ENCODE data around the gene P2RY1.

Gene P2RY1

GRCh38 chr3:152826476-152826875, 8.5 kb upstream of the P2RY1 start:
- in situ Hi-C loops (cut with HindIII; ENCODE audit: low sequenced_read_pairs), result no loop called here
- no peak for TF ChIP-seq CTCF (IDR thresholded peaks at IDR 0.05; ENCODE audit: low read depth, low read length)
- DNase-seq (ENCODE audit: low read depth, low spot score), result no peak
- no peak overlapping the region for H3K4me3 ChIP-seq (ENCODE audit: low read depth, low read length)

GRCh38 chr3:152827313-152827712, 7.6 kb upstream of the P2RY1 start:
- no peak for TF ChIP-seq CTCF (IDR thresholded peaks at IDR 0.05; ENCODE audit: low read depth, low read length)
- H3K4me3 ChIP-seq (ENCODE audit: low read depth, low read length), result no peak overlapping the region
- DNase-seq (ENCODE audit: low read depth, low spot score), result no peak
- in situ Hi-C loops (cut with HindIII; ENCODE audit: low sequenced_read_pairs), result no loop called here

- no peak for TF ChIP-seq CTCF (IDR thresholded peaks at IDR 0.05; ENCODE audit: low read depth, low read length)
- no peak for DNase-seq (ENCODE audit: low read depth, low spot score)
- in situ Hi-C loops (cut with HindIII; ENCODE audit: low sequenced_read_pairs), result no loop called here
- no peak overlapping the region for H3K4me3 ChIP-seq (ENCODE audit: low read depth, low read length)
Observed at GRCh38 chr3:152828075-152828840, 6.7 kb upstream of the P2RY1 start.

GRCh38 chr3:152830245-152830644, 4.7 kb upstream of the P2RY1 start:
- DNase-seq (ENCODE audit: low read depth, low spot score), result no peak
- no peak for TF ChIP-seq CTCF (IDR thresholded peaks at IDR 0.05; ENCODE audit: low read depth, low read length)
- H3K4me3 ChIP-seq (ENCODE audit: low read depth, low read length), result no peak overlapping the region
- in situ Hi-C loops (cut with HindIII; ENCODE audit: low sequenced_read_pairs), result no loop called here

- in situ Hi-C loops (cut with HindIII; ENCODE audit: low sequenced_read_pairs), result no loop called here
- no peak overlapping the region for H3K4me3 ChIP-seq (ENCODE audit: low read depth, low read length)
- DNase-seq (ENCODE audit: low read depth, low spot score), result no peak
- no peak for TF ChIP-seq CTCF (IDR thresholded peaks at IDR 0.05; ENCODE audit: low read depth, low read length)
Observed at GRCh38 chr3:152832046-152832445, 2.9 kb upstream of the P2RY1 start.

GRCh38 chr3:152833089-152833488, 1.8 kb upstream of the P2RY1 start:
- no peak overlapping the region for H3K4me3 ChIP-seq (ENCODE audit: low read depth, low read length)
- in situ Hi-C loops (cut with HindIII; ENCODE audit: low sequenced_read_pairs), result no loop called here
- no peak for DNase-seq (ENCODE audit: low read depth, low spot score)
- TF ChIP-seq CTCF (IDR thresholded peaks at IDR 0.05; ENCODE audit: low read depth, low read length), result no peak
